Measurements from ENCODE around the gene ADORA2A. TPM values are rescaled to one million over a fixed set of nuclear protein-coding genes. Genes with fewer than 3 reads are reported as not detected.

ADORA2A gene
- total and polyA plus RNA-seq, 10 of the 15 experiments (the other 5 are each of a cell fraction or from before 2014, with no cell fraction given), result 0.69 to 31.2 (median 18.3) TPM

DNA sequence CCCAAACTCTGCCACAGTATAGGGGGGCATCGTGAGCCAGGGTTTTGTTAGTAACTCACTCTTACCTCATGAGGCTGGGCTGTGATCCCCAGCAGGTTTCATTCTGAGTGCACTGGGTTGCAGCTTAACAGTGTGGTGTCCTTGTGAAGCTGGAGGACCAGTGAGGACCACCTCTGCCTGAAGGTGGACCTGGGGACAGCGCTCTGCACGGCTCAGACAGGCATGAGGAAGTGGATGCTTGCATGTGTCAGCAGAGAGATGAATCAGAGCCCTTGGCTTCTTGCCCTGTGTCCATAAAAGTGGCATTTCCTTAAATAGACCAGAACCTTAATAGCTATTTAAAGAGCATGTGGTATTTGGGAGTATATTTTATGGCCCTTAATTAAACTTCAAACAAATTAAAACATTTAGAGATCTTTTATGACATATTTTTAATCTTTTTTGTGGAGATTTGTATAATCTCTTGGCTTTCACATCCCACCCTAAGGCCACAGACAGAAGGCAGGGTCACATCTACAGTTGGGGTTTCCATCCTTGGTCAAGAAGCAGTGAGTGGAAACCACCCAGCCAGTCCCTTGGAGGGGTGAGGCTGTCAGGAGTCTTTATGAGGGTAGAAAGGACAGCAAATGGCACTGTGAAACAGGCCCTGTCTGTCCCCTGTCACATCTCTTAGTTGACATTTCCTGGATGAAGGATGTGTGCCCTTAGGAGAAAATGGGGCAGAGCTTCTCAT lies 24.8 kb upstream of the ADORA2A start (continued):
- TF ChIP-seq, protein P1, sequence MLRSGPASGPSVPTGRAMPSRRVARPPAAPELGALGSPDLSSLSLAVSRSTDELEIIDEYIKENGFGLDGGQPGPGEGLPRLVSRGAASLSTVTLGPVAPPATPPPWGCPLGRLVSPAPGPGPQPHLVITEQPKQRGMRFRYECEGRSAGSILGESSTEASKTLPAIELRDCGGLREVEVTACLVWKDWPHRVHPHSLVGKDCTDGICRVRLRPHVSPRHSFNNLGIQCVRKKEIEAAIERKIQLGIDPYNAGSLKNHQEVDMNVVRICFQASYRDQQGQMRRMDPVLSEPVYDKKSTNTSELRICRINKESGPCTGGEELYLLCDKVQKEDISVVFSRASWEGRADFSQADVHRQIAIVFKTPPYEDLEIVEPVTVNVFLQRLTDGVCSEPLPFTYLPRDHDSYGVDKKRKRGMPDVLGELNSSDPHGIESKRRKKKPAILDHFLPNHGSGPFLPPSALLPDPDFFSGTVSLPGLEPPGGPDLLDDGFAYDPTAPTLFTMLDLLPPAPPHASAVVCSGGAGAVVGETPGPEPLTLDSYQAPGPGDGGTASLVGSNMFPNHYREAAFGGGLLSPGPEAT (IDR thresholded peaks at IDR 0.05; ENCODE audit: low read depth), result peak; percentile 62; the same call in 1 of the 2 replicates
- TF ChIP-seq, protein P2, sequence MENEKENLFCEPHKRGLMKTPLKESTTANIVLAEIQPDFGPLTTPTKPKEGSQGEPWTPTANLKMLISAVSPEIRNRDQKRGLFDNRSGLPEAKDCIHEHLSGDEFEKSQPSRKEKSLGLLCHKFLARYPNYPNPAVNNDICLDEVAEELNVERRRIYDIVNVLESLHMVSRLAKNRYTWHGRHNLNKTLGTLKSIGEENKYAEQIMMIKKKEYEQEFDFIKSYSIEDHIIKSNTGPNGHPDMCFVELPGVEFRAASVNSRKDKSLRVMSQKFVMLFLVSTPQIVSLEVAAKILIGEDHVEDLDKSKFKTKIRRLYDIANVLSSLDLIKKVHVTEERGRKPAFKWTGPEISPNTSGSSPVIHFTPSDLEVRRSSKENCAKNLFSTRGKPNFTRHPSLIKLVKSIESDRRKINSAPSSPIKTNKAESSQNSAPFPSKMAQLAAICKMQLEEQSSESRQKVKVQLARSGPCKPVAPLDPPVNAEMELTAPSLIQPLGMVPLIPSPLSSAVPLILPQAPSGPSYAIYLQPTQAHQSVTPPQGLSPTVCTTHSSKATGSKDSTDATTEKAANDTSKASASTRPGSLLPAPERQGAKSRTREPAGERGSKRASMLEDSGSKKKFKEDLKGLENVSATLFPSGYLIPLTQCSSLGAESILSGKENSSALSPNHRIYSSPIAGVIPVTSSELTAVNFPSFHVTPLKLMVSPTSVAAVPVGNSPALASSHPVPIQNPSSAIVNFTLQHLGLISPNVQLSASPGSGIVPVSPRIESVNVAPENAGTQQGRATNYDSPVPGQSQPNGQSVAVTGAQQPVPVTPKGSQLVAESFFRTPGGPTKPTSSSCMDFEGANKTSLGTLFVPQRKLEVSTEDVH (IDR thresholded peaks at IDR 0.05; ENCODE audit: low read depth, partially characterized antibody), result no peak
- TF ChIP-seq FOXM1 (IDR thresholded peaks at IDR 0.05; ENCODE audit: low read depth, low read length) (no peak), EP300 (IDR thresholded peaks at IDR 0.05; ENCODE audit: borderline replicate concordance in 1 of 2, control insufficient read depth in 1 of 2, low read depth in 2 of 2, low read length in 2 of 2) (peak; percentile 8 to 23; a peak in 2 of 4 replicates), RUNX3 (IDR thresholded peaks at IDR 0.05; ENCODE audit: low read length) (peak; percentile 46), PAX5 (IDR thresholded peaks at IDR 0.05; ENCODE audit: borderline replicate concordance, low read depth, low read length) (peak; percentile 13; the same call in 1 of the 2 replicates), LARP7 (IDR thresholded peaks at IDR 0.05) (peak; percentile 41; the same call in 1 of the 2 replicates), DPF2 (IDR thresholded peaks at IDR 0.05) (peak; percentile 76; the same call in 1 of the 2 replicates), MYB (IDR thresholded peaks at IDR 0.05; ENCODE audit: borderline replicate concordance, low read depth, low read length) (no peak), BHLHE40 (IDR thresholded peaks at IDR 0.05; ENCODE audit: borderline replicate concordance in 1 of 2, low read depth in 2 of 2, low read length in 1 of 2) (peak in 1 of 2 experiments; percentile 9; a peak in 1 of 4 replicates), ETV6 (conservative IDR thresholded peaks at IDR 0.05 in 1 of 2, IDR thresholded peaks at IDR 0.05 in 1 of 2; ENCODE audit: borderline replicate concordance in 1 of 2, low read depth in 1 of 2) (peak in 1 of 2 experiments; percentile 18; a peak in 1 of 4 replicates)
